Measurements from ENCODE around the gene SHANK1. TPM values are rescaled to one million over a fixed set of nuclear protein-coding genes. Genes with fewer than 3 reads are reported as not detected.

SHANK1 gene
- total RNA-seq, 4 donors from 2014 or later, result 0.10 to 0.45 TPM; not detected in 2

DNA sequence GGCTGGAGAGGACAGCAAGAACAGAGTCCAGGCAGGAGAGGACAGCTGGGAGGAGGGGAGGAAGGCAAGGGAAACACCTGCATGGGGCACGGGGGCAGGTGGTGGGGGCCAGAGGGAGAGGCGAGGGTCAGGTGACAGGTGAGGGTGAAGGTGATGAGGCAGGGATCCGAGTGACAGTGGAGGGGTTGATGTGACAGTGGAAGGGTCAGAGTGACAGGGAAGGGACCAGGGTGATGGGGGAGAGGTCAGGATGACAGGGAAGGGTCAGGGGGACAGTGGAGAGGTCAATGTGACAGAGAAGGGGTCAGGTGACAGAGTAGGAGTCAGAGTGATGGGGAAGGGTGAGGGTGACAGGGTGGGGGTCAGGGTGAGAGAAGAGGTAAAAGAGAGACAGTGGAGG, 41.3 kb downstream of the SHANK1 start:
- H3K27me3 ChIP-seq, result no peaks in the 10 kb centered on the region
- no peaks in the 10 kb centered on the region for H3K4me1 ChIP-seq
- no peaks in the 10 kb centered on the region for H3K9me3 ChIP-seq
- intact Hi-C loops (cut with DNase I), result no loop called here
- H3K4me3 ChIP-seq (replicated peaks in 1 of 3), result no peak overlapping the region
- H3K27ac ChIP-seq, result no peak overlapping the region
- TF ChIP-seq, protein P1, sequence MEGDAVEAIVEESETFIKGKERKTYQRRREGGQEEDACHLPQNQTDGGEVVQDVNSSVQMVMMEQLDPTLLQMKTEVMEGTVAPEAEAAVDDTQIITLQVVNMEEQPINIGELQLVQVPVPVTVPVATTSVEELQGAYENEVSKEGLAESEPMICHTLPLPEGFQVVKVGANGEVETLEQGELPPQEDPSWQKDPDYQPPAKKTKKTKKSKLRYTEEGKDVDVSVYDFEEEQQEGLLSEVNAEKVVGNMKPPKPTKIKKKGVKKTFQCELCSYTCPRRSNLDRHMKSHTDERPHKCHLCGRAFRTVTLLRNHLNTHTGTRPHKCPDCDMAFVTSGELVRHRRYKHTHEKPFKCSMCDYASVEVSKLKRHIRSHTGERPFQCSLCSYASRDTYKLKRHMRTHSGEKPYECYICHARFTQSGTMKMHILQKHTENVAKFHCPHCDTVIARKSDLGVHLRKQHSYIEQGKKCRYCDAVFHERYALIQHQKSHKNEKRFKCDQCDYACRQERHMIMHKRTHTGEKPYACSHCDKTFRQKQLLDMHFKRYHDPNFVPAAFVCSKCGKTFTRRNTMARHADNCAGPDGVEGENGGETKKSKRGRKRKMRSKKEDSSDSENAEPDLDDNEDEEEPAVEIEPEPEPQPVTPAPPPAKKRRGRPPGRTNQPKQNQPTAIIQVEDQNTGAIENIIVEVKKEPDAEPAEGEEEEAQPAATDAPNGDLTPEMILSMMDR (IDR thresholded peaks at IDR 0.05), result no peak
- TF ChIP-seq POLR2A (IDR thresholded peaks at IDR 0.05), result no peak
- no peak for DNase-seq
- no peaks in the 10 kb centered on the region for H3K36me3 ChIP-seq
- WGBS, 2 donors, result 56 to 60% methylated on average over 3 of the region's 3 CpGs

DNA sequence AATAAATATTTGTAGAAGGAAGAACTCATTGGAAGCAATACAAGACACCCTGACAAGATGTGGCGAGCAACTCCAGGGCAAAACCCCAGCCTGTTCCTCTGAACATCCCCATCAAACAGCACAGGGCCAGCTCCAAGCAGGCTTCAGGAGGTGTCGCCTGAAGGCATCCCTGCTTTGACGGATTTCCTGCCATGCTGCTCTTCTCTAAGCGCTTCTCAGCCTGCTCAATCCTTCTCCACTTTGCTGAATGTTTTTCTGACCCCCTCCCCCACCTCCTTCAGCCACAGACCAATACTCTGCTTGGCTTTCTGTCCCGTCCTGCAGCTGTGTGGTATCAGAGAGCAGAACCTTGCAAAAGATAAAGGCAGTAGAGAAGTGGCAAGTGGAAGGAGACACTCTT, 42.0 kb downstream of the SHANK1 start:
- no peak for DNase-seq
- Histone ChIP-seq H3K4me1 (no peaks in the 10 kb centered on the region), H3K4me3 (replicated peaks in 1 of 3) (no peak overlapping the region), H3K27ac (no peak overlapping the region), H3K27me3 (no peaks in the 10 kb centered on the region), H3K36me3 (no peaks in the 10 kb centered on the region), H3K9me3 (no peaks in the 10 kb centered on the region)
- intact Hi-C loops (cut with DNase I), result no loop called here
- TF ChIP-seq, protein P1 (IDR thresholded peaks at IDR 0.05), result no peak
- no peak for TF ChIP-seq POLR2A (IDR thresholded peaks at IDR 0.05)
- 40 to 52% methylated on average over 5 of the region's 5 CpGs for WGBS, 2 donors

DNA sequence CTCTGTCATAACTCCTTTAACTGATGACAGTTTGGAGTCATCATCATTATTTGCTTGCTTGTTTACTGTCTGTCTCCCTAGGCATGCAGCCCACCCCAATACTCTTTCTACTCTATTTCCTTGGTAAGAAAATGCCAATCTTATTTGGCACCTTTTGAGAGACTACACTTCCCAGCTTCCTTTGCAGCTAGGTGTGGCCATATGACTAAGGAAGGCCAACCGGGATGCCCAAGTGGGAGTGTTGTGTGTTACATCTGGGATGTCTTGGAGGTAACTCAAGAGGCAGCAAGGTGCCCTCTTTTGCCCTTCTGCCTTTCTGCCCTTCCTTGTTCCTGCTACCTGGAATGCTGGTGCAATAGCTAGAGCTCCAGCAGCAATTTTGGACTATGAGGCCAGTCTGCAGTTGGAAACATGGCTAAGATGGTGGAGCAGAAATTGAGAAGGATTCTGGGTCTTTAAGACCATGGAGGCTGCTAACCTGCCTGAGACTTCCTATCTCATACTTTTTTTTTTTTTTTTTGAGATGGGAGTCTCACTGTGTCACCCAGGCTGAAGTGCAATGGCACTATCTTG, 42.9 kb downstream of the SHANK1 start:
- intact Hi-C loops (cut with DNase I), result no loop called here
- no peaks in the 10 kb centered on the region for H3K27me3 ChIP-seq
- no peak for DNase-seq
- no peaks in the 10 kb centered on the region for H3K36me3 ChIP-seq
- whole genome bisulfite sequencing, 2 donors, result 61 to 72% methylated on average over 1 of the region's 1 CpG
- H3K4me3 ChIP-seq (replicated peaks in 1 of 3), result no peak overlapping the region
- H3K9me3 ChIP-seq, result no peaks in the 10 kb centered on the region
- TF ChIP-seq POLR2A (IDR thresholded peaks at IDR 0.05), result no peak
- TF ChIP-seq, protein P1 (IDR thresholded peaks at IDR 0.05), result no peak
- H3K4me1 ChIP-seq, result no peaks in the 10 kb centered on the region
- no peak overlapping the region for H3K27ac ChIP-seq

DNA sequence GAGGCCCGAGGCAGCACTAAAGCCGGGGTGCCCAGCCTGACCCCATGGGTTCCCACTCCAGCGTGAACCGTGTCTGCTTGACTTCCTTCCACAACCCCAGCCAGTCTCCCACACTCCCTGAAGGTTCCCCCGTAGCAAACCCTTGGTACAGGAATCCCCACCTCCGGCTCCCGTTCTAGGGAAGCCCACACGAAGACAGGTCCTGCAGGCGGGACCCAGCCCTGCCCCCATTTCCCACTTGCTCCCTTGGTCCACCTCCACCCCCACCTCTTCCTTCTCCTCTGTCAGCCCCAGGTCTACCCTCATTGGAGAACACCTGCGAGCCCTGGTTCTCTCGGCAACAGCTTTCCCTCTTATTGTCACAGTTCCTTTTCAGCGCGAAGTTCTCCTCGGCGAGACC, 46.5 kb downstream of the SHANK1 start:
- no peak overlapping the region for H3K27ac ChIP-seq
- 18 to 22% methylated on average over 11 to 15 of the region's 15 CpGs for WGBS, 2 donors
- TF ChIP-seq POLR2A (IDR thresholded peaks at IDR 0.05), result no peak
- TF ChIP-seq, protein P1 (IDR thresholded peaks at IDR 0.05), result no peak
- intact Hi-C loops (cut with DNase I), result no loop called here
- H3K9me3 ChIP-seq, result no peaks in the 10 kb centered on the region
- H3K4me3 ChIP-seq (replicated peaks in 1 of 3), result no peak overlapping the region
- DNase-seq, result no peak
- H3K4me1 ChIP-seq, result peaks cover 0 to 4% of the 10 kb centered on the region in 2 donors
- no peaks in the 10 kb centered on the region for H3K36me3 ChIP-seq
- peaks cover 13% of the 10 kb centered on the region for H3K27me3 ChIP-seq

DNA sequence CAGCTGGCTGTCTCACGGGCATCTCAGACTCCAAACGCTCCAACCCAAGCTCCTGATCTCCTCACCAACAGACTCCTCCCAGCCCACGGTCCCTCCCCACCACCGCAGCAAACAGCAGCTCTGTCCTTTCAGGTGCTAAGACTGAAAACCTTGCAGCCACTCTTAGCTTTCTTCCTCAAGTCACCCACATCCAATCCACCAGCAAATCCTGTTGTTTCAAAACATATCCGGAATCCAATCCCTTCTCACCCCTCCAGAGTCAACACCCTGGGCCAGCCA, 49.6 kb downstream of the SHANK1 start:
- Histone ChIP-seq H3K4me3 (replicated peaks in 1 of 3) (no peak overlapping the region), H3K9me3 (no peaks in the 10 kb centered on the region), H3K27me3 (peaks cover 32% of the 10 kb centered on the region), H3K36me3 (no peaks in the 10 kb centered on the region), H3K4me1 (peaks cover 0 to 14% of the 10 kb centered on the region in 2 donors), H3K27ac (no peak overlapping the region)
- intact Hi-C loops (cut with DNase I), result no loop called here
- DNase-seq, result no peak
- WGBS, 2 donors, result 27 to 31% methylated on average over 5 of the region's 5 CpGs
- TF ChIP-seq, protein P1 (IDR thresholded peaks at IDR 0.05), result no peak
- TF ChIP-seq POLR2A (IDR thresholded peaks at IDR 0.05), result no peak

All from thyroid gland (tissue), 4 donors.